HepG2 (cell line): ENCODE results near the gene SMIM12. TPM values are rescaled to one million over a fixed set of nuclear protein-coding genes. Genes with fewer than 3 reads are reported as not detected.

ENCODE experiments used
- AHR ChIP-seq: IDR thresholded peaks from 2 replicates; pipeline ENCODE4 v1.6.1; 2018; ENCODE audit warnings: missing genetic modification reagents, missing compliant biosample characterization
- EED ChIP-seq: sonication (generic); formaldehyde crosslinking; IDR thresholded peaks from 2 replicates; pipeline ENCODE4 v1.5.0; 2020; ENCODE audit warnings: mild to moderate bottlenecking, missing genetic modification reagents
- HNRNPK ChIP-seq: fragments of 200-400 bp; formaldehyde crosslinking; IDR thresholded peaks from 2 replicates; pipeline ENCODE4 v1.6.1; 2018; ENCODE audit warnings: low read length, low read depth, moderate library complexity, mild to moderate bottlenecking; ENCODE audit not compliant: poor library complexity, severe bottlenecking
- KLF6 ChIP-seq: IDR thresholded peaks from 2 replicates; pipeline ENCODE4 v1.8.0; 2016; ENCODE audit warnings: missing biosample characterization, missing genetic modification reagents
- NBN ChIP-seq: fragments of 450-650 bp; conservative IDR thresholded peaks from 2 replicates; pipeline ENCODE4 v1.6.1; 2017
- PCBP2 ChIP-seq: fragments of 200-400 bp; formaldehyde crosslinking; optimal IDR thresholded peaks from 2 replicates; pipeline ENCODE3; 2018; ENCODE audit warnings: low read length, low read depth; ENCODE audit not compliant: poor library complexity, severe bottlenecking
- ZBTB42 ChIP-seq: sonication (generic); formaldehyde crosslinking; IDR thresholded peaks from 2 replicates; pipeline ENCODE4 v1.5.0; 2020; ENCODE audit warnings: mild to moderate bottlenecking, missing genetic modification reagents
- ZFP41 ChIP-seq: sonication (generic); formaldehyde crosslinking; IDR thresholded peaks from 2 replicates; pipeline ENCODE4 v1.4.0; 2020; ENCODE audit warnings: mild to moderate bottlenecking, missing genetic modification reagents, borderline replicate concordance
- ZIK1 ChIP-seq: sonication (generic); formaldehyde crosslinking; IDR thresholded peaks from 2 replicates; pipeline ENCODE4 v1.5.0; 2020; ENCODE audit warnings: mild to moderate bottlenecking, low read depth, missing genetic modification reagents, borderline replicate concordance
- ZKSCAN1 ChIP-seq: fragments of 150-350 bp; IDR thresholded peaks from 2 replicates; pipeline ENCODE4 v1.6.1; 2014; ENCODE audit warnings: low read length
- ZNF331 ChIP-seq: sonication (generic); formaldehyde crosslinking; IDR thresholded peaks from 2 replicates; pipeline ENCODE4 v1.4.0; 2020; ENCODE audit warnings: missing genetic modification reagents
- ZNF598 ChIP-seq: sonication (generic); formaldehyde crosslinking; IDR thresholded peaks from 2 replicates; pipeline ENCODE4 v1.5.1; 2020; ENCODE audit warnings: mild to moderate bottlenecking, missing genetic modification reagents, borderline replicate concordance
- ZNF614 ChIP-seq: IDR thresholded peaks from 2 replicates; pipeline ENCODE4 v1.6.1; 2018; ENCODE audit warnings: missing biosample characterization, missing genetic modification reagents, inconsistent platforms, borderline replicate concordance
- ZNF703 ChIP-seq: sonication (generic); formaldehyde crosslinking; IDR thresholded peaks from 2 replicates; pipeline ENCODE4 v1.5.1; 2020; ENCODE audit warnings: missing genetic modification reagents, mild to moderate bottlenecking, moderate library complexity, borderline replicate concordance
- ZNF746 ChIP-seq: sonication (generic); formaldehyde crosslinking; IDR thresholded peaks from 2 replicates; pipeline ENCODE4 v1.8.0; 2022; ENCODE audit warnings: mild to moderate bottlenecking, missing genetic modification reagents
- ZSCAN30 ChIP-seq: sonication (generic); formaldehyde crosslinking; IDR thresholded peaks from 2 replicates; pipeline ENCODE4 v1.5.0; 2020; ENCODE audit warnings: mild to moderate bottlenecking, missing genetic modification reagents
- polyA plus RNA-seq, 8 experiments: library from polyadenylated mRNA; depleted of rRNA in 3 of 8; stranded (reverse) in 7 of 8; unstranded in 1 of 8; fragments of >200 nt; fragmentation: Illumina TruSeq in 4 of 8; extraction: Trizol in 4 of 8; gene quantifications; 2 replicates each; pipeline versions ENCODE4 v1.2.1 to v1.2.3, GENCODE V29; 2011 to 2016; ENCODE audit warnings: low read depth in 4 of 8, missing spikeins in 1 of 8, mixed read lengths in 1 of 8; ENCODE audit not compliant: insufficient read depth in 1 of 8
- total RNA-seq, 5 experiments: library from RNA; depleted of rRNA; stranded (reverse); fragments of >200 nt; fragmentation: Illumina TruSeq; extraction: Trizol; gene quantifications; 2 replicates each; pipeline ENCODE4 v1.2.3, GENCODE V29; 2016; ENCODE audit warnings: low read depth in 1 of 5
- TF ChIP-seq, protein P1 (sequence below): sonication (generic); formaldehyde crosslinking; IDR thresholded peaks from 2 replicates; pipeline ENCODE4; 2020; ENCODE audit warnings: missing genetic modification reagents, mild to moderate bottlenecking, borderline replicate concordance
- TF ChIP-seq, protein P2 (sequence below): sonication (generic); formaldehyde crosslinking; conservative IDR thresholded peaks from 2 replicates; pipeline ENCODE4 v1.4.0; 2020; ENCODE audit warnings: missing genetic modification reagents
- TF ChIP-seq, protein P3 (sequence below): sonication (generic); formaldehyde crosslinking; IDR thresholded peaks from 2 replicates; pipeline ENCODE4 v1.4.0; 2020; ENCODE audit warnings: mild to moderate bottlenecking, low read depth, missing genetic modification reagents
- TF ChIP-seq, protein P4 (sequence below): sonication (generic); formaldehyde crosslinking; IDR thresholded peaks from 2 replicates; pipeline ENCODE4 v1.5.0; 2020; ENCODE audit warnings: missing genetic modification reagents, mild to moderate bottlenecking, borderline replicate concordance
- TF ChIP-seq, protein P5 (sequence below): sonication (generic); formaldehyde crosslinking; IDR thresholded peaks from 2 replicates; pipeline ENCODE4 v1.4.0; 2020; ENCODE audit warnings: mild to moderate bottlenecking, missing genetic modification reagents

The SMIM12 gene
- total and polyA plus RNA-seq, 2 of the 13 experiments (the other 11 are each of a cell fraction or from before 2014, with no cell fraction given): 20.1 to 41.3 TPM

DNA sequence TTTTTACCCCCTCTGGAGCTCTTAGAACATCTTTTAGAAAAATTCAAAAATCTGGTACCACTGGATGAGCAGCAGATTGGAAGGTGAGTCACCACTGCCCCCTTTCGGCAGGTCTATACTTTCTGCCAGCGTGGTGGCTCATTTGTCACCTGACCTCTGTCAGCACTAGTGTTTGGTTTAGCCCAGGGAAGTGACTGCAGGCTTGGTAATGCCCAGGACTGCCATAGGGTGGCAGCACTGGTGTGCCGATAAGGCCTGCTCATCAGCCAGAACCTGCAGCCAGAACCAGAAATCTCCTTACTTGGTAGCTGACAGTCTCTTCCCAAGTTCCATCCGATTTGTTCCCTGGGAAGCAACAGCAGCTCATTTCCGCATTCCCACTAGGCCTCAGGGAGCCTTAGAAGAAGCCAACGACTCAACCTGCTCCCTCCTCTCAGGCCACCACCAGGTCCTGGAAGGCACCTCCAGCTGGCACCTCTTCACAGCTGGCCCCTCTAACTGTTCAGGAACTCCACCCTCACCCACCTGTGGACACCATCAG lies 6.8 kb downstream of the SMIM12 start (continued):
- TF ChIP-seq, protein P1, sequence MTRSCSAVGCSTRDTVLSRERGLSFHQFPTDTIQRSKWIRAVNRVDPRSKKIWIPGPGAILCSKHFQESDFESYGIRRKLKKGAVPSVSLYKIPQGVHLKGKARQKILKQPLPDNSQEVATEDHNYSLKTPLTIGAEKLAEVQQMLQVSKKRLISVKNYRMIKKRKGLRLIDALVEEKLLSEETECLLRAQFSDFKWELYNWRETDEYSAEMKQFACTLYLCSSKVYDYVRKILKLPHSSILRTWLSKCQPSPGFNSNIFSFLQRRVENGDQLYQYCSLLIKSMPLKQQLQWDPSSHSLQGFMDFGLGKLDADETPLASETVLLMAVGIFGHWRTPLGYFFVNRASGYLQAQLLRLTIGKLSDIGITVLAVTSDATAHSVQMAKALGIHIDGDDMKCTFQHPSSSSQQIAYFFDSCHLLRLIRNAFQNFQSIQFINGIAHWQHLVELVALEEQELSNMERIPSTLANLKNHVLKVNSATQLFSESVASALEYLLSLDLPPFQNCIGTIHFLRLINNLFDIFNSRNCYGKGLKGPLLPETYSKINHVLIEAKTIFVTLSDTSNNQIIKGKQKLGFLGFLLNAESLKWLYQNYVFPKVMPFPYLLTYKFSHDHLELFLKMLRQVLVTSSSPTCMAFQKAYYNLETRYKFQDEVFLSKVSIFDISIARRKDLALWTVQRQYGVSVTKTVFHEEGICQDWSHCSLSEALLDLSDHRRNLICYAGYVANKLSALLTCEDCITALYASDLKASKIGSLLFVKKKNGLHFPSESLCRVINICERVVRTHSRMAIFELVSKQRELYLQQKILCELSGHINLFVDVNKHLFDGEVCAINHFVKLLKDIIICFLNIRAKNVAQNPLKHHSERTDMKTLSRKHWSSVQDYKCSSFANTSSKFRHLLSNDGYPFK (CRISPR knock-in tag): no peak
- no peak for TF ChIP-seq ZNF598
- no peak for TF ChIP-seq ZFP41 (CRISPR knock-in tag)
- no peak for TF ChIP-seq EED (CRISPR knock-in tag)
- TF ChIP-seq ZNF614 (CRISPR knock-in tag): peak; percentile 48; the same call in 1 of the 2 replicates
- no peak for TF ChIP-seq NBN
- TF ChIP-seq, protein P2, sequence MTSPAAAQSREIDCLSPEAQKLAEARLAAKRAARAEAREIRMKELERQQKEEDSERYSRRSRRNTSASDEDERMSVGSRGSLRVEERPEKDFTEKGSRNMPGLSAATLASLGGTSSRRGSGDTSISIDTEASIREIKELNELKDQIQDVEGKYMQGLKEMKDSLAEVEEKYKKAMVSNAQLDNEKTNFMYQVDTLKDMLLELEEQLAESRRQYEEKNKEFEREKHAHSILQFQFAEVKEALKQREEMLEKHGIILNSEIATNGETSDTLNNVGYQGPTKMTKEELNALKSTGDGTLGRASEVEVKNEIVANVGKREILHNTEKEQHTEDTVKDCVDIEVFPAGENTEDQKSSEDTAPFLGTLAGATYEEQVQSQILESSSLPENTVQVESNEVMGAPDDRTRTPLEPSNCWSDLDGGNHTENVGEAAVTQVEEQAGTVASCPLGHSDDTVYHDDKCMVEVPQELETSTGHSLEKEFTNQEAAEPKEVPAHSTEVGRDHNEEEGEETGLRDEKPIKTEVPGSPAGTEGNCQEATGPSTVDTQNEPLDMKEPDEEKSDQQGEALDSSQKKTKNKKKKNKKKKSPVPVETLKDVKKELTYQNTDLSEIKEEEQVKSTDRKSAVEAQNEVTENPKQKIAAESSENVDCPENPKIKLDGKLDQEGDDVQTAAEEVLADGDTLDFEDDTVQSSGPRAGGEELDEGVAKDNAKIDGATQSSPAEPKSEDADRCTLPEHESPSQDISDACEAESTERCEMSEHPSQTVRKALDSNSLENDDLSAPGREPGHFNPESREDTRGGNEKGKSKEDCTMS (CRISPR knock-in tag): no peak
- TF ChIP-seq ZNF331 (CRISPR knock-in tag): peak; percentile 59; the same call in 1 of the 2 replicates
- no peak for TF ChIP-seq ZBTB42
- TF ChIP-seq KLF6: no peak
- TF ChIP-seq, protein P3, sequence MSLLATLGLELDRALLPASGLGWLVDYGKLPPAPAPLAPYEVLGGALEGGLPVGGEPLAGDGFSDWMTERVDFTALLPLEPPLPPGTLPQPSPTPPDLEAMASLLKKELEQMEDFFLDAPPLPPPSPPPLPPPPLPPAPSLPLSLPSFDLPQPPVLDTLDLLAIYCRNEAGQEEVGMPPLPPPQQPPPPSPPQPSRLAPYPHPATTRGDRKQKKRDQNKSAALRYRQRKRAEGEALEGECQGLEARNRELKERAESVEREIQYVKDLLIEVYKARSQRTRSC (CRISPR knock-in tag): no peak
- TF ChIP-seq ZNF746 (CRISPR knock-in tag): no peak
- TF ChIP-seq PCBP2: no peak
- no peak for TF ChIP-seq ZSCAN30
- TF ChIP-seq ZKSCAN1: peak; percentile 63; the same call in 1 of the 2 replicates
- no peak for TF ChIP-seq ZIK1 (CRISPR knock-in tag)
- TF ChIP-seq, protein P4, sequence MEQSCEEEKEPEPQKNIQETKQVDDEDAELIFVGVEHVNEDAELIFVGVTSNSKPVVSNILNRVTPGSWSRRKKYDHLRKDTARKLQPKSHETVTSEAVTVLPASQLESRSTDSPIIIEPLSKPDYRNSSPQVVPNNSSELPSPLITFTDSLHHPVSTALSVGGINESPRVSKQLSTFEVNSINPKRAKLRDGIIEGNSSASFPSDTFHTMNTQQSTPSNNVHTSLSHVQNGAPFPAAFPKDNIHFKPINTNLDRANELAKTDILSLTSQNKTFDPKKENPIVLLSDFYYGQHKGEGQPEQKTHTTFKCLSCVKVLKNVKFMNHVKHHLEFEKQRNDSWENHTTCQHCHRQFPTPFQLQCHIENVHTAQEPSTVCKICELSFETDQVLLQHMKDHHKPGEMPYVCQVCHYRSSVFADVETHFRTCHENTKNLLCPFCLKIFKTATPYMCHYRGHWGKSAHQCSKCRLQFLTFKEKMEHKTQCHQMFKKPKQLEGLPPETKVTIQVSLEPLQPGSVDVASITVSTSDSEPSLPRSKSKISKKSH (CRISPR knock-in tag): 0 out of 2 replicates have a peak, but pooled peaks have one; percentile 33
- TF ChIP-seq, protein P5, sequence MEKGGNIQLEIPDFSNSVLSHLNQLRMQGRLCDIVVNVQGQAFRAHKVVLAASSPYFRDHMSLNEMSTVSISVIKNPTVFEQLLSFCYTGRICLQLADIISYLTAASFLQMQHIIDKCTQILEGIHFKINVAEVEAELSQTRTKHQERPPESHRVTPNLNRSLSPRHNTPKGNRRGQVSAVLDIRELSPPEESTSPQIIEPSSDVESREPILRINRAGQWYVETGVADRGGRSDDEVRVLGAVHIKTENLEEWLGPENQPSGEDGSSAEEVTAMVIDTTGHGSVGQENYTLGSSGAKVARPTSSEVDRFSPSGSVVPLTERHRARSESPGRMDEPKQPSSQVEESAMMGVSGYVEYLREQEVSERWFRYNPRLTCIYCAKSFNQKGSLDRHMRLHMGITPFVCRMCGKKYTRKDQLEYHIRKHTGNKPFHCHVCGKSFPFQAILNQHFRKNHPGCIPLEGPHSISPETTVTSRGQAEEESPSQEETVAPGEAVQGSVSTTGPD (CRISPR knock-in tag): peak; percentile 92
- TF ChIP-seq AHR: no peak
- no peak for TF ChIP-seq ZNF703 (CRISPR knock-in tag)
- no peak for TF ChIP-seq HNRNPK
